Measurements from ENCODE around the gene SMAD3.
A peak's percentile ranks its signal among the peaks of the same experiment; 100 is the strongest.

Gene SMAD3

DNA sequence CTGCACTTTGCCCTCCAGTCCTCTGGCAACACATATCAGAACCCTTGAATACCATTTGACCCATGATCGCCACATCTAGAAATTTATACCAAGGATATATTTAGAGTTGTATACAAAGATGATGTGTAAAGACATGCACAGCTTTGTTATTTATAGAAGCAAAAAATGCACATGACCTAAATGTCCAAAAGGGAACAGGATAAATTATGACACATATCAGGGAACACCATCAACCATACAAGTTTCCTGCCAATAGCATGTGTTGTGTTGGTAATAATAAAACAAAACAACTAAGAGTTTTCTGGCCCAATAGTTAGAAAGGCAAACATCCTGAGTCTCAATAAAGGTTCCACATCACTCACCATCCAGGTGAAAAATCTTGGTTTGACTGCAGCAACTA is 137.6 kb downstream of the SMAD3 start:
- no peak overlapping the region for H3K27ac ChIP-seq
- no peak for DNase-seq (ENCODE audit: low read depth, low spot score)

DNA sequence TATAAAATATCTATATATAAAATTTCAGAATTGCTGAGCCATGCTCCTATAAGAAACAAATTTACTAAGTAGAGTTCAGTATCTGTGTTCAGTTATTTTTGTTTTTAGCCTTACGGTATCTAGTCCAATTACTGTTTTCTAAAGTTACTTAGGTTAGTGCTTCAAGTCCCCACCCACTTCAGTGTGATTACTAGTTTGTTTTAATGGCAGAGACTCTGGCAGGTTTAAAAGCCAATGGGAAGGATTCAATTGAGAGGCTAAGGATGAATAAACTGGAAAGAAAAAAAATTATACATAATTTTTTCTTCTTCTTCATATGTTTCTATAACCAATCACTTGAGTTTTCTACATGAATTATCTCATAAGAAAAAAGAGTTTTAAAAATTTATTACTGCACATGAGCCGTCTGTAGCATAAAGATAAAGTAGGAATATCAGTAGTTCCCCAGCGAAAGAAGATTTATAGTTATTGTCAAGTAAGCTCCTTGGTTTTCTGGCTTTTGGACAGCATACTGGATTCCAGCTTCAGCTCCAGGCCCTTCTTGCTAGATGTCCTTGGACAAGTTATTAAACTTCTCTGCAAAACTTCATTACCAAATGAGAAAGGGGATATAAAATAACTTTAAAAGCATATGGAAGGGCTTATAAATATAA is 142.3 kb downstream of the SMAD3 start:
- DNase-seq (ENCODE audit: low read depth, low spot score): no peak
- no peak overlapping the region for H3K27ac ChIP-seq

DNA sequence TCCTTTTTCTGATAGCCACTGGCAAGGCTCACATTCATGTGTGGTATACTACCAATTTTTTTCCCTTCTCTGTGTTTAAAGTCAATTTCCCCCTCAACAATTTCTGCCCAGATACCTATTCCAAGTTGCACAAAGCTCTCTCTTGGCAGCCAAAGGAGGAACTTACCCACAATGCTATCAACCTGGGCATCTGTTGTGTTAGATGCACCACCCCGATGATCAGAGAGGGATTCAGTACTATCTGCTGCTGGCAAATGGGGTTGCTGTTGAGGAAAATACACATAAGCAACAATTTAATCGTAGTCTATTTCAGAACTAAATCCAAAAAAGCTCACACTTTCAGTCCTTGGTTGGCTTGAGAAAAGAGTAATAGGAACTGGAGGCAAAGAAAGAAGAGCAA is 143.0 kb downstream of the SMAD3 start:
- DNase-seq (ENCODE audit: low read depth, low spot score): no peak

DNA sequence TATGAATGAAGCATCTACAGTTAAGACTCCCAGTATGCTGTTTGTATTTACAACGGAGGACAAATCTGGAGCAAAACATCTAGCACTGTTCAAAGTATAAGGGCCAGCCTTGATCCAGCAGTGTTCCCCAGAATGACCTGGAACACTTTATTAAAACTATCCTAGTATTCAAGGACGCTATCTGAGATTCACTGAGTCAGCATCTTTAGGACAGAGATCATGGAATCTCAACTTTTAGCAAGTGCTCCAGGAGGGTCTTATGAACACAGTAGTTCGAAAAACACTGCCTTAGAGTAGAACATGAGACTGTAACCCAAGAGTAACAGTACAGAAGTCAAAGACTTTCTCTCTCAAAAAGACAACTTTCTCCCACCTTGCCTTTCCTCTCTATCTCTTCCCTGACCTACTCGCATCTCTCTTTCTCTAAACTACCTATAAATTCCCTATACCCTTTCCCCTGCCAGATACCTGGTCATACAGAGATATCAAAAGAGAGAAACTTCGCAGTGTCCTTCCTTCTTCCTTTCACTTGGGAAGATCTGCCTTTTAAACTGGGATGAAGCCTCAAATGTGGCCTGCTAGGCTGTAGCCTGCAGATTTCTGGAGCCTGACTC is 145.3 kb downstream of the SMAD3 start:
- DNase-seq (ENCODE audit: low read depth, low spot score): no peak
- H3K27ac ChIP-seq: no peak overlapping the region

More for the DNA sequence above, 143.0 kb downstream of the SMAD3 start:
- no peak overlapping the region for H3K27ac ChIP-seq

DNA sequence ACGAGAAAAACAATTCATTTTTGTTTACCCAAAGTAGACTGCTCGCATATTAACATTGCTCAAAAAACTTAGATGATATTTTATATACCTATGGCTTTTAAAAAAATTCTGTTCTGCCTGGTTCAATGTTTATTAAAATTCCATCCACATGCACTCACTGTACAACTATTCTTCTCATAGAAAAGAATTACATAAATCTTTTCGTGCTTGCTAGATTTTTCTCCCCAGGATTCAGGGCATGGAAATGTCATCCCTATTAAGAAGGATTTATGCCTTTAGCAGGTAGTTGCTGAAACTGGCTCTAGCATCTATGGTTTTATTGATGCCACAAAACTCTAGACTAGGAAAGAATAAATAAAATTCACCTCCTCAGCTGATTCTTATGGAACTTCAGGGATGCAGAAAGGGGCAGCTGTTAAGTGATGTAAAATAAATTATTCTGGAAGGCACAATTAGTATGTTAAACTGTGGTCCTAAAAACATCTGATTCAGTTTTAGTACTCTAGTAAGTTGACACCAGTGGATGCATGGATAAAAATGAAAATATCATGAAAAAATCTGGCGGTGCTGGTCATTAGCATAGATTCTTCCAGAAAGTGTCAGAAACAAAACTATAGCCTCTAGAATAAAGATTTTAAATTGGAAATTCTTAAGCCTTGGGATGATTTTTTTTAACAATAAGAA is 147.4 kb downstream of the SMAD3 start:
- H3K27ac ChIP-seq: no peak overlapping the region
- DNase-seq (ENCODE audit: low read depth, low spot score): no peak

DNA sequence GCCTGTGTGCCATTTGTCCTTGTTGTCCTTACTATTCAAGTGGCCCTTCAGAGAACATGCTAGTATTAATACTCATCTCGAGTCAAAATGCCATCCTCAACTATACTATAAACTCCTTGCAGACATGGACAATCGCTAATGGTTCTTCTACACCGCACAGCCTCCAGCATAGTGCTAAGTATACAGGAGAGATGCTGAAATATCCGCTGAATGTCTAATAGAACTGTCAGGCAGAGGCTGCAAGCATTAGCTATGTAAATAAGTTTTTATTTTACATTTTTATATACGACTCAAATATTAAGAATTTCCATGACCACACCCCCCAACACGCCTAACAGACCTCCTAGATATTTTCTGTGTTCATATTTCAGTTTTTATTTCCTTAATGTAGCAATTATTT is 149.7 kb downstream of the SMAD3 start:
- no peak for DNase-seq (ENCODE audit: low read depth, low spot score)
- H3K27ac ChIP-seq: no peak overlapping the region

DNA sequence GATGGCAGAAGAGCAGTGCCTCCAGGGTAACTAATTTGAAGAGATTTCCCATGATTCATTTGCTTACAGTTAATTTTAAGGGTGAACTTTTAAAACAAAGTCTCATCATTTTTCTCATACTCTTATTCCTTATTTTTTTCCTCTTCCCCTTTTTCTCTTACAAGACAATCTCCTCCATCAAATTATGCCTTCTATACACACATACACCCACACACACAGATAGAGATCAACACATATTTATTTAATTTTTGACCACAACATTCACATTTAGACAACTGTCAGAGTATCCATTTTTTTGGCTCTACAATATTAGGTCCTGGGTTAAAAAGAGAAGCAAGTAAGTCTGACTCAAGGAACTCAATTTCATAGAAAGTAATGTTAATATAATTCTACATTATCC is 151.5 kb downstream of the SMAD3 start:
- DNase-seq (ENCODE audit: low read depth, low spot score): no peak
- no peak overlapping the region for H3K27ac ChIP-seq

DNA sequence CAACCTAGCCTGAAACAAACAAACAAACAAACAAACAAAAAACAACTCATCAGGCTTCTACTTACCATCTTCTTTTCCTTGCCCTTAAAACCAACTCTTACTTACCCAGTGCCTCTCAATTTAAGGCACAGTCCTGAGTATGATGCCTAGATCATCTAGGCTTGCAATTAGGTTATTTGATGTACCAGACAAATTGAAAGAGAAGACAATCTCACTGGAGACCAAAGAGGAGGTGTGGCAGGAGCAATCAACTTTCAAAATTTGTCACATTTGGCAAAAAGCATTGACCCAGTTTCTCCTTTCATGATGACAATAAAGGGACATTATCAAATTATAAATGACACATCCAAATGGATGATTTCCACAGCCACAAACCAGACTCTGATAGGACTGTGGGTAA is 153.0 kb downstream of the SMAD3 start:
- H3K27ac ChIP-seq: no peak overlapping the region
- no peak for DNase-seq (ENCODE audit: low read depth, low spot score)

DNA sequence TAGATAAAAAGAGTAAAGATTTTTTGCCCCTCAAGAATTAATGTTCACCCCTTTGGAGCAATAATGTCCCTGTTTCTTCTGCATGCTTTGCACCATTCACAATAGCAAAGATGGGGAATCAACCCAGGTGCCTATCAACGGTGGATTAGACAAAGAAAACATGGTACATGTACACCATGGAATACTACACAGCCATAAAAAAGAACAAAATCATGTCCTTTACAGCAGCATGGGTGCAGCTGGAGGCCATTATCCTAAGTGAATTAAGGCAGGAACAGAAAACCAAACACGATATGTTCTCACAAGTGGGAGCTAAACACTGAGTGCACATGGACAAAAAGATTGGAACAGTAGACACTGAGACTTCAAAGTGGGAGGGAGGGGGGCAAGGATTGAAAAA is 153.9 kb downstream of the SMAD3 start:
- no peak overlapping the region for H3K27ac ChIP-seq
- no peak for DNase-seq (ENCODE audit: low read depth, low spot score)

DNA sequence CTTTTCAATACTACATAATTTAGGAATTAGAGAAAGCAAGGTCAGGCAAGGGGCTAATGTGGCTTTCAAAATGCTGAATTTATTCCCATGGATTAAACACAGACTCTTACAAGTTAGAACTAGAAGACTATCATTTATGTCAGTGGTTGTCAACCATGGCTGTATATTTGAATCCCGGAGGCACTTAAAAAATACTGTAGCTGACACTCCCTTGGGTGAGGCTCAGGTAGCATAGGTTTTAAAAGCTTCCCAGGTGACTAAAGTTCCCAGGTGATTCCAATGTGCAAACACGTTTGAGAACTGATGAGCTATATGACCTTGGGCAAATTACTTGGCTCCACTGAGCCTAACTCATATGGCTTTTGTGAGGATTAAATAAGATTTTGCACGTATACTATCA is 159.5 kb downstream of the SMAD3 start:
- peak overlapping the region; percentile 96 for H3K27ac ChIP-seq

DNA sequence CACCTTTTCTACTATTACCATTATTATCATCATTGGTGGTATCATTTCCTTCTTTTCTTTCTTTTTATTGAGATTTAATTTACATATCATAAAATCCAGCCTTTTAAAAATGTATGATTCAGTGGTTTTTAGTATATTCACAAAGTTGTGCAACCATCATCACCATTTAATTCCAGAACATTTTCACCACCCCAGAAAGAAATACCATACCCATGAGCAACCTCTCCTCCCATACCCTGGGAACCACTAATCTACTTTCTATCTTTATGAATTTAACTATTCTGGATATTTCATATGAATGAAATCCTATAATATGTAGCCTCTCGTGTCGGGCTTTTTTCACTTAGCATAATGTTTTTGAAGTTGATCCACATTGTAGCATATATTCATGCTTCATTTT is 159.9 kb downstream of the SMAD3 start:
- peak; percentile 34 for DNase-seq (ENCODE audit: low read depth, low spot score)
- H3K27ac ChIP-seq: peak overlapping the region; percentile 96

More for the DNA sequence above, 159.5 kb downstream of the SMAD3 start:
- DNase-seq (ENCODE audit: low read depth, low spot score): peak; percentile 96

DNA sequence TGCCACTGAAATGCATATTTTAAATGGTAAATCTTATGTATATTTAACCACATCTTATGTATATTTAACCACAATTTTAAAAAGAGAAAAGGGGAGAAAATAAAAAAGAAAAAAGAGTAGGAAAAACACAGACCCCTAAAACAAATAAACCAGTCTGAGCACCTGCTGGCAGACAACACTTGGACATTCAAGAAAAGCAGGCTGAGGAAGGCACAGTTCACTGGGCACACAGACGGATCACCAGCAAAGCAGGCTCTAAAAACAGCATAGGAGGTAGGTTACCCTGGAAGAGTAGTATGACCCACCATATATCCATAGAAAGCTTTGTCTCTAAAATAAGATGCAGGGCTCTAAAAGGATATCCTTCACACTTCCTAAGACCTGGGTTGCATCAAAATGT is 162.0 kb downstream of the SMAD3 start:
- H3K27ac ChIP-seq: no peak overlapping the region
- DNase-seq (ENCODE audit: low read depth, low spot score): no peak

DNA sequence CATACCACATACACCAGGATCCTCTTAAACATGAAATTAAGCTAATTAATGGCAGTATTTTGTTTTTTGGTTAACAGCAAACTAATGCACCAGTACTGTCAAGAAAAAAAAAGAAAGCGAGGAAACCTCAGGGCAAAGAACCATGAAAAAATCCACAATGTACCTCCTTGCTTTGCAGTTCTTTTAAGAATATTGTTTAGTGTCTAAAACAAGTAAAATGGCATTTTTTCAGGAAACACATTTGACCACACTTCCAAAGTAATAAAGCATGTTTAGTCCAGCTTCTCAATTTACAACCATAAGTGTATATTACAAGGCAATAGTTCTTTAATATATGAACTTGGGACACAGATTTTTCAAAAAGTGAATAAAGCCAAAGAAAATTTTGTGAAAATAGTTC is 162.4 kb downstream of the SMAD3 start:
- H3K27ac ChIP-seq: no peak overlapping the region
- no peak for DNase-seq (ENCODE audit: low read depth, low spot score)

DNA sequence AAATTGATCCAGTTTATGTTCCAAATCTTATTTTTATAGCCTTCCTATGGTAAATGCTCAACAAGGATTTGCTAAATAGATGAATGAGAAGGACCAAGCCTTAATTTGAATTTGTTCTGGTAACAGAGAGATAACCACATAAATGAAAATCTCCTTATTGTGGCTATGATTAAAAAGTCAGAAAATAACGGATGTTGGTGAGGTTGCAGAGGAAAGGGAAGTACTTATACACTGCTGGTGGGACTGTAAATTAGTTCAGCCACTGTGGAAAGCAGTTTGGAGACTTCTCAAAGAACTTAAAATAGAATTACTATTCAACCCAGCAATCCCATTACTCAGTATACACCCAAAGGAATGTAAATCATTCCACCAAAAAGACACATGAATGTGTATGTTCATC is 162.9 kb downstream of the SMAD3 start:
- H3K27ac ChIP-seq: no peak overlapping the region
- no peak for DNase-seq (ENCODE audit: low read depth, low spot score)

DNA sequence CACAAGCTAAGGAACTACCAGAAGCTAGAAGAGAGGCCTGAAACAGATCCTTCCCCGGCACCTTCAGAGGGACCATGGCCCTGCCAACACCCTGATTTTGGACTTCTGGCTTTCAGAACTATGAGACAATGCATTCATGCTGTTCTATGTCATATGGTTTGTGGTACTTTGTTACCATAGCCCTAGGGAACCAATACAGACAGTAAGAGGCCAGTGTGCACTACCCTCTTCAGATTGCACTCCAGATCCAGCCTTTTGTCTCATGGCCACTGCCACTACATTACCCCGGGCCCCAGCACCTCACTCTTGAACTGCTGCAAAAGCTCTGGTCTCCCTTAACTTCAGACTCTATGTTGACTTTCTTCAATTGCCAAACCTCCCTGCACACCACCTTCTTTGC is 165.1 kb downstream of the SMAD3 start:
- H3K27ac ChIP-seq: no peak overlapping the region

DNA sequence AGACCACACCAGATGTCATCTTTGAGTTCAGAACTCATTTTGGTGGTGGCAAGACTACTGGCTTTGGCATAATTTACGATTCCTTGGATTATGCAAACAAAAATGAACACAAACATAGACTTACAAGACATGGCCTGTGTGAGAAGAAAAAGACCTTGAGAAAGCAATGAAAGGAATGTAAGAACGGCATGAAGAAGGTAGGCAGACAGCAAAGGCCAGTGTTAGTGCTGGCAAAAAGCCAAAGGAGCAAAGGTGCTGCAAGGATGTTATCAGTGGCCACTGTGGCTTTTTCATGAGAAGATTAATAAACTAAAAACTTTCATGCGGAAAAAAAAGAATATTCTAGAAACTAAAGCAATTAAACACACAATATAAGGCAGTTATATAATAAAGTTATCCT is 167.2 kb downstream of the SMAD3 start:
- no peak overlapping the region for H3K27ac ChIP-seq
- no peak for DNase-seq (ENCODE audit: low read depth, low spot score)

More for the DNA sequence above, 165.1 kb downstream of the SMAD3 start:
- DNase-seq (ENCODE audit: low read depth, low spot score): no peak

DNA sequence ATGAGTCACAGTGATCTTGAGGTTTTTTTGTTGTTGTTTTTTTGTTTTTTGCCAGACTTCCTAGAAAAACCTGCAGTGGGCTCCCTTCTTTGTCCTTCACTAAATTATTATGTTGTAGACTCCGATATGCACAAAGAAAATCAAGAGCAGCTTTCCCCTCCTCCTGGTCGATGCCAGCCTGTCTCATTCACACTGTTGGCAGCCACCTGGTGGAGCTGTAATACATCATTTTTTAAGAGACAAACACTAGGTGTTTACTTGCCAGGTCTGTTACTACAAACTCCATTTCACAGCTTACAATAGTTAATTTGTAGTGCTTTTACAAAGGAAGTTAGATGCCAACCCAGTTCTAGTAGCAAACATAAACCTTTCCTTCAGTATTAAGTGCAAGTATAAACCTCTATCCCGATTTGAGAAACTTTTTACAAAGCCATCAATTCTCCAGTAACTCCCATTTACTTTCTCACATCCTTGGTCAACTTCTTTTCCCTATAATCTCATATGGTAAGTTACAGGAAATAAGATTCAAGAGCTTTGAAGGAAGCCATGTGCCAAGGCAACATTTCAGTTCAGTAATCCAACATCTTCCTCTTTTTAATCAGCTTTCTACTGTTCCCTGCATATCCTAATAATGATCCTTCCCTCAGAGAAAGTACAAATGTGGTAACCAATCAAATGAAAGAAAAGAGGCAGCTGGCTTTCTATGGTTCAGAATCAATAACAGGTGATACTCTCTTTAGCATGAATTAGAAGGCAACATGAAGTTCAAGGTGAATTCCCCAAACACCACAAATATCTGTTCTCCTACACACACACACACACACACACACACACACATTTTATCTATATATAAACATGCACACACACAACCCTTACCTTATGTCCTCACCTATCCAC is 175.1 kb downstream of the SMAD3 start:
- no peak for DNase-seq (ENCODE audit: low read depth, low spot score)
- H3K27ac ChIP-seq: peak overlapping the region; percentile 14

DNA sequence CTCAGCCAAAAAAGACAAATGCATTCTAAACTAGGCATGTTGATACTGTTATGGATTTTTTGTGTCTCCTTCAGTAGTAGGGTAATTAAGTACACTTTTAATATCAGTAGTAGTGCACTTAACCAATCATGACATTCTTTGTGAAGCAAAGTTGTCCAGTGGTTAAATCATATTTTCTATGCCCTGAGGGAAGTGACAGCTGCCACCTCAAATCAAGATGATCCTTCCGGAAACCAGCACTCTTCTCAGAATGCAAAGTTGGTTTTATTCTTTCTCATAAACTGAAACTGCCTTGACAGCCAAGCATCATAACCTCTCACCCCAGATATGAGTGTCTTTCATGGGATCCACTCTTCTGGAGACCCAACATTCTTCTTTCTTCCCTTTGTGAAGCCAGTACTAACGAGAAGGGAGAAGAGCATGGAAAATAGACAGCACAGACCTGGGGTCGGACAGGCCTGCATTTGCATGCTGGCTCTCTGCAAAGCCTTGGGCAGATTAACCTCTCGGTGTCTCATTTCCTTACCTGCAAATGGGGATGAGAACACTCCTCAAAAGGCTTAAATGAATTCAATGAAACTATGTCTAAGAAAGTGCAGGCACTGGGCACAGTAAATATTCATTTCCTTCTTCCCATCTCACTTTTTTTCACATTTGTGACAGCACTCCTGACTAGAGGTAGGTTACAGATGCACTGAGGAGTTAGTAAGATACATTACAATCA is 175.9 kb downstream of the SMAD3 start:
- no peak for DNase-seq (ENCODE audit: low read depth, low spot score)
- peak overlapping the region; percentile 14 for H3K27ac ChIP-seq

DNA sequence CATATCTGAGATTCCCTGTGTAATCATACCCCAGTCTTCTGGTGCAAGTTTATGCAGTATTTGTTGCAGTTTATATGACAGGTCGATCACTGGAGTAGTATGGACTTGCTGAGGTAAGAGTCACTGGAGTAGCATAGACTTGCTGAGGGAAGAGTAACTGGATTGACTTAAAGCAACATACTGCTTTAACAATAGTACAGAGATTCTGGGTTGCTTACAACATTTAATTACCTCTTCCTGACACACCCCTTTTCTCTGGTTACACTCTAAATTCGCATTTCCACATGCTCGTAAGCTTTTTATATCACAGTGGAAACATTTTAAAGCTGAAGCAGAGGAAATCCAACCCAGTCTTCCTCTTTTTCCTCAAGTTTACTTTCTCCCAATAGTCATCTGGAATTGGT is 177.3 kb downstream of the SMAD3 start:
- peak overlapping the region; percentile 8 for H3K27ac ChIP-seq
- no peak for DNase-seq (ENCODE audit: low read depth, low spot score)

Data from epithelial cell of prostate (primary cell).